ENCODE results near the gene PANK4.

Gene PANK4

GRCh38 chr1:2528966-2529783, 2.8 kb upstream of the PANK4 start:
- DNase-seq (ENCODE audit: low spot score): peak; percentile 48

- DNase-seq (ENCODE audit: low spot score): no peak
Observed at GRCh38 chr1:2528611-2528965, 2.2 kb upstream of the PANK4 start.

GRCh38 chr1:2528016-2528415, 1.6 kb upstream of the PANK4 start:
- DNase-seq (ENCODE audit: low spot score): no peak

GRCh38 chr1:2527556-2527860, 1.1 kb upstream of the PANK4 start:
- no peak for DNase-seq (ENCODE audit: low spot score)

- no peak for DNase-seq (ENCODE audit: low spot score)
Observed at GRCh38 chr1:2526824-2527555, 594 bp upstream of the PANK4 start.

- DNase-seq (ENCODE audit: low spot score): no peak
Observed at GRCh38 chr1:2525572-2525919, 850 bp downstream of the PANK4 start.

GRCh38 chr1:2523891-2524609, 2.3 kb downstream of the PANK4 start:
- DNase-seq (ENCODE audit: low spot score): peak; percentile 64

GRCh38 chr1:2523191-2523890, 3.1 kb downstream of the PANK4 start:
- DNase-seq (ENCODE audit: low spot score): no peak

- no peak for DNase-seq (ENCODE audit: low spot score)
Observed at GRCh38 chr1:2522230-2522629, 4.2 kb downstream of the PANK4 start.

GRCh38 chr1:2520806-2521205, 5.6 kb downstream of the PANK4 start:
- no peak for DNase-seq (ENCODE audit: low spot score)

GRCh38 chr1:2520206-2520605, 6.2 kb downstream of the PANK4 start:
- no peak for DNase-seq (ENCODE audit: low spot score)

GRCh38 chr1:2519729-2520128, 6.7 kb downstream of the PANK4 start:
- no peak for DNase-seq (ENCODE audit: low spot score)

- no peak for DNase-seq (ENCODE audit: low spot score)
Observed at GRCh38 chr1:2519029-2519685, 7.2 kb downstream of the PANK4 start.

GRCh38 chr1:2518528-2518927, 7.9 kb downstream of the PANK4 start:
- no peak for DNase-seq (ENCODE audit: low spot score)

- no peak for DNase-seq (ENCODE audit: low spot score)
Observed at GRCh38 chr1:2517966-2518365, 8.4 kb downstream of the PANK4 start.

- DNase-seq (ENCODE audit: low spot score): no peak
Observed at GRCh38 chr1:2516946-2517345, 9.4 kb downstream of the PANK4 start.

- DNase-seq (ENCODE audit: low spot score): no peak
Observed at GRCh38 chr1:2516124-2516523, 10.3 kb downstream of the PANK4 start.

- DNase-seq (ENCODE audit: low spot score): no peak
Observed at GRCh38 chr1:2515763-2516080, 10.7 kb downstream of the PANK4 start.

GRCh38 chr1:2514863-2515762, 11.3 kb downstream of the PANK4 start:
- DNase-seq (ENCODE audit: low spot score): no peak

GRCh38 chr1:2513939-2514652, 12.3 kb downstream of the PANK4 start:
- DNase-seq (ENCODE audit: low spot score): no peak
